Skeletal muscle tissue (tissue), 4 donors: Measurements from ENCODE around the gene TRIM66. TPM values are rescaled to one million over a fixed set of nuclear protein-coding genes. Genes with fewer than 3 reads are reported as not detected.

ENCODE experiments used
- H3K27ac ChIP-seq: one replicate; pipeline ENCODE4 v1.7.0; 2013; ENCODE audit warnings: mild to moderate bottlenecking, low read depth, low read length, inconsistent platforms
- H3K27me3 ChIP-seq, 3 donors: one replicate each; pipeline ENCODE4 v1.7.0; 2013; ENCODE audit warnings: low read length in 3 of 3; ENCODE audit not compliant: control insufficient read depth in 3 of 3, insufficient read depth in 3 of 3
- H3K36me3 ChIP-seq, 3 donors: one replicate each; pipeline ENCODE4 v1.7.0; 2013; ENCODE audit warnings: low read length in 3 of 3; ENCODE audit not compliant: control insufficient read depth in 3 of 3, insufficient read depth in 3 of 3
- H3K4me1 ChIP-seq, 3 donors: one replicate each; pipeline ENCODE4 v1.7.0; 2013; ENCODE audit warnings: low read length in 3 of 3, mild to moderate bottlenecking in 3 of 3; ENCODE audit not compliant: control insufficient read depth in 3 of 3, insufficient read depth in 3 of 3
- H3K4me3 ChIP-seq, 3 donors: one replicate each; pipeline ENCODE4 v1.7.0; 2013; ENCODE audit warnings: low read length in 3 of 3
- H3K9ac ChIP-seq, 3 donors: one replicate each; pipeline ENCODE4 v1.7.0; 2013; ENCODE audit warnings: low read length in 3 of 3, mild to moderate bottlenecking in 3 of 3, moderate library complexity in 2 of 3, low read depth in 1 of 3
- H3K9me3 ChIP-seq, 3 donors: one replicate each; pipeline ENCODE4 v1.7.0; 2013; ENCODE audit warnings: low read length in 3 of 3; ENCODE audit not compliant: control insufficient read depth in 3 of 3
- total RNA-seq: library from RNA; depleted of rRNA; stranded (reverse); fragments of >200 nt; gene quantifications from one replicate; pipeline ENCODE4 v1.2.3, GENCODE V29; 2014
- donor health status: Osteomylitis.

Gene TRIM66
- total RNA-seq, 1 donor from 2014 or later, result 1.6 TPM

DNA sequence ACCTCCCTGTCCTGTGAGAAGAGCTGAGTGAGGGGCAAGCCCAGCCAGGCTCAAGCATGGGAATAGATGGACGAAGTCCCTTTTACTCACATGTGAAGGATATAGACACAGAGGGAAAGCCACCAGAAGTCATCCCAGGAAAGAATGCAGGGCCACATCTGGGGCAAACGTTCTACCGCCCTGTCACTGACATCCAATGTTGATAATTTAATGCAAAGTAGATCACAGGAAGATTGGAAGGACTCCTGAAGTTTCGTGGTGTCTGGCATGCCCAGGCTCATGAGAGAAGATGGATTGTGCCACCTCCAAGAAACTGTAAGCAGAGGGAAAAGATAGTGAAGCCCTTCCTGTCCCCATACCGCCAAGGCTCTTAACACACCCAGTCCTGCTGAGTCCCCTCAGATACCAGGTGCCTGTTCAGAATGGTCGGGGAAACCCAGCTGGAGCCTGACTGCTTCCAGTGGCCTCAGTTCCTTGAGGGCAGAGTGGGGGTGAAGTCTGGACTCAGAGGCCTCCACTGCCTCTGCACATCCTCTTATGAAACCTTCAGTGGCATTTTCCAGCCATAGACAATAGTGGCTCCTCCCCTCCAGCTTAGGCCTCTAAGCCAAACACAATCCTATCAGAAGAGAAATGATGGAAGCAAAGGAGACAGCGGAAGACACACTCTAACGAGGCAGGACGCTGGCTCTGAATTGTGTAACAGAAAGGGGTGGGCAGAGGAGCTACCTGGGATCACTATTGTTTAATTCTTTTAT is 80.9 kb downstream of the TRIM66 start:
- H3K9ac ChIP-seq, result no peak overlapping the region

DNA sequence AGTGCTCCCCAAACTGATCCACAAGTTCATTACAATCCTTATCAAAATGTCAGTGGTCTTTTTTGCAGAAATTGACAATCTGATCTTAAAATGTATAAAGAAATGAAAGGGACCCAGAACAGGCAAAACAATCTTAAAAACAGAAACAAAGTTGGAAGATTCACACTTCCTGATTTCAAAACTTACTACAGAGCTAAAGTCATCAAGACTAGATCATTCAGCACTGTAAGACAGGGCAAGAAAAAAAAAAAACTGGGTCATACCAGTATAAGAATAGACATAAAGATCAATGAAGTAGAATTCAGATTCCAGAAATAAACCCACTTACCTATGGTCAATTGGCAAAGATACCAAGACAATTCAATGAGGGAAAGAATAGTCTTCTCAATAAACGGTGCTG is 84.0 kb downstream of the TRIM66 start:
- Histone ChIP-seq H3K27me3 (peaks cover 3 to 11% (median 8%) of the 10 kb centered on the region in 3 donors), H3K4me3 (no peak overlapping the region), H3K36me3 (no peaks in the 10 kb centered on the region), H3K9me3 (no peaks in the 10 kb centered on the region), H3K4me1 (peaks cover 0 to 6% (median 4%) of the 10 kb centered on the region in 3 donors), H3K9ac (no peak overlapping the region), H3K27ac (no peak overlapping the region)

More for the DNA sequence above, 80.9 kb downstream of the TRIM66 start:
- Histone ChIP-seq H3K4me3 (no peak overlapping the region), H3K36me3 (no peaks in the 10 kb centered on the region), H3K27me3 (no peaks in the 10 kb centered on the region), H3K4me1 (peaks cover 0 to 6% (median 0%) of the 10 kb centered on the region in 3 donors), H3K9me3 (no peaks in the 10 kb centered on the region), H3K27ac (no peak overlapping the region)

DNA sequence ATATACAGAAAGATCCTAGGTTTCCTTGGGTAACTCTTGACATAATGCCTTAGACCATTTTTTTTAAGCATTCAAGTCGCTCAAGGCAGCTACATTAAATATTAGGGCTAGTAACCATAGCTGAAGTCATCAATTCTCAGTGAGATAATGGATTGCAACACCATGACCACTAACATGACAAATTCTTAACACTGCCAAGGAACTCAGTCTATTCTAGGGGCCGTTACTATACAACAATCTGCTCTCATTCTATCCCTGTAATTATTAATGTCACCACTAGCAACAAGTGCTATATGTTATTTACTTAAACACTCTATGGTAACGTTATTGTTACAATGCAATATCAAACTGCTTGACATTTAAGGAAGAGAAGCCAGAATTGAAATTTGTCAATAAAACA is 85.3 kb downstream of the TRIM66 start:
- no peaks in the 10 kb centered on the region for H3K36me3 ChIP-seq
- H3K4me3 ChIP-seq, result no peak overlapping the region
- H3K27me3 ChIP-seq, result peaks cover 3 to 11% (median 8%) of the 10 kb centered on the region in 3 donors
- H3K9ac ChIP-seq, result no peak overlapping the region
- no peaks in the 10 kb centered on the region for H3K9me3 ChIP-seq
- H3K4me1 ChIP-seq, result peaks cover 0 to 6% (median 4%) of the 10 kb centered on the region in 3 donors
- H3K27ac ChIP-seq, result no peak overlapping the region

- Histone ChIP-seq H3K27ac (no peak overlapping the region), H3K4me1 (peaks cover 0 to 6% (median 4%) of the 10 kb centered on the region in 3 donors), H3K9ac (no peak overlapping the region)
Measured at GRCh38 chr11:8596504-8597046, 85.9 kb downstream of the TRIM66 start.

GRCh38 chr11:8593935-8594909 is 88.2 kb downstream of the TRIM66 start, which contains the start of gene STK33:
STK33 (minus strand) TSS chr11:8594228; CDS start chr11:8474905, 119,323 bp downstream.
- no peak within 1 kb of the TSS for H3K27ac ChIP-seq

More at GRCh38 chr11:8596504-8597046, 85.9 kb downstream of the TRIM66 start:
- Histone ChIP-seq H3K27me3 (peaks cover 3 to 11% (median 8%) of the 10 kb centered on the region in 3 donors), H3K9me3 (no peaks in the 10 kb centered on the region), H3K4me3 (no peak overlapping the region), H3K36me3 (no peaks in the 10 kb centered on the region)

GRCh38 chr11:8593455-8593854 is 89.0 kb downstream of the TRIM66 start:
- no peak overlapping the region for H3K27ac ChIP-seq

More at GRCh38 chr11:8593935-8594909, 88.2 kb downstream of the TRIM66 start, which contains the start of gene STK33:
- Histone ChIP-seq H3K36me3 (no peaks in the 10 kb centered on the region), H3K9ac (peak within 1 kb of the TSS; percentile 51 to 81 (median 60)), H3K9me3 (no peaks in the 10 kb centered on the region), H3K27me3 (peaks cover 3 to 11% (median 8%) of the 10 kb centered on the region in 3 donors), H3K4me3 (peak within 1 kb of the TSS; percentile 70 to 81 (median 71)), H3K4me1 (peaks cover 0 to 6% (median 4%) of the 10 kb centered on the region in 3 donors)

DNA sequence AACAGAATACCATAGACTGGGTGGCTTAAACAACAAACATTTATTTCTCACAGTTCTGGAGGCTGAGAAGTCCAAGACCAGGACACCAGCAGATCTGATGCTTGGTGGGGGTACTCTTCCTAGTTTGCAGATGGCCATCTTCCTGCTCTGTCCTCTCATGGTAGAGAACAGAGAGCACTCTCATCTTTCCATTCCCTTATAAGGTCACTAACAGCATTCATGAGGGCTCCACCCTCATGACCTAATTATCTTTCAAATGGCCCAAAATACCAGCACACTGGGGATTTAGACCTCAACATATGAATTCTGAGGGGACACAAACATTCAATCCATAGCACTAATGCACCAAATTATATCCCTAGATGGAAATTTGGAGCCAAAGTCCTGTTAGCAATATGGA is 94.5 kb downstream of the TRIM66 start:
- Histone ChIP-seq H3K9ac (no peak overlapping the region), H3K4me3 (no peak overlapping the region), H3K27ac (no peak overlapping the region), H3K36me3 (no peaks in the 10 kb centered on the region), H3K27me3 (no peaks in the 10 kb centered on the region), H3K4me1 (no peaks in the 10 kb centered on the region), H3K9me3 (no peaks in the 10 kb centered on the region)

More at GRCh38 chr11:8593455-8593854, 89.0 kb downstream of the TRIM66 start:
- Histone ChIP-seq H3K4me1 (peaks cover 0 to 6% (median 4%) of the 10 kb centered on the region in 3 donors), H3K27me3 (peaks cover 3 to 11% (median 8%) of the 10 kb centered on the region in 3 donors), H3K36me3 (no peaks in the 10 kb centered on the region), H3K9me3 (no peaks in the 10 kb centered on the region), H3K4me3 (peak overlapping the region; percentile 65 to 81 (median 70)), H3K9ac (peak overlapping the region in 1 of 3 donors; percentile 81)

- H3K9ac ChIP-seq, result no peak overlapping the region
- no peak overlapping the region for H3K27ac ChIP-seq
- no peak overlapping the region for H3K4me3 ChIP-seq
- H3K36me3 ChIP-seq, result no peaks in the 10 kb centered on the region
- H3K9me3 ChIP-seq, result no peaks in the 10 kb centered on the region
- H3K27me3 ChIP-seq, result no peaks in the 10 kb centered on the region
- no peaks in the 10 kb centered on the region for H3K4me1 ChIP-seq
Measured at GRCh38 chr11:8586805-8587204, 95.7 kb downstream of the TRIM66 start.

GRCh38 chr11:8586184-8586583 is 96.3 kb downstream of the TRIM66 start:
- Histone ChIP-seq H3K27ac (no peak overlapping the region), H3K36me3 (no peaks in the 10 kb centered on the region), H3K9me3 (no peaks in the 10 kb centered on the region), H3K9ac (no peak overlapping the region), H3K4me1 (no peaks in the 10 kb centered on the region), H3K27me3 (no peaks in the 10 kb centered on the region), H3K4me3 (no peak overlapping the region)
